H9 (cell line): ENCODE measurements around the gene NCAPH2. TPM values are rescaled to one million over a fixed set of nuclear protein-coding genes. Genes with fewer than 3 reads are reported as not detected.

Experiments used
- DNase-seq: peaks from one replicate; pipeline ENCODE4 v3.0.0-alpha.2; 2017
- H2AFZ ChIP-seq: one replicate; pipeline ENCODE4 v1.6.1; 2013; ENCODE audit warnings: mild to moderate bottlenecking, low read length, control low read depth, moderate library complexity
- H2AK5ac ChIP-seq: 2 replicates; pipeline ENCODE4 v1.6.1; 2013; ENCODE audit warnings: low read length, control low read depth, mixed read lengths; ENCODE audit not compliant: insufficient read length
- H2BK120ac ChIP-seq: one replicate; pipeline ENCODE4 v1.6.1; 2013; ENCODE audit warnings: low read depth, mild to moderate bottlenecking, low read length, control low read depth, inconsistent platforms; ENCODE audit not compliant: poor library complexity, severe bottlenecking
- H2BK12ac ChIP-seq: 2 replicates; pipeline ENCODE4 v1.6.1; 2013; ENCODE audit warnings: low read length, control low read depth, mixed read lengths, low read depth; ENCODE audit not compliant: insufficient read length
- H2BK15ac ChIP-seq: 2 replicates; pipeline ENCODE4 v1.6.1; 2013; ENCODE audit warnings: low read depth, low read length, control low read depth
- H2BK20ac ChIP-seq: one replicate; pipeline ENCODE4 v1.6.1; 2013; ENCODE audit warnings: low read depth, mild to moderate bottlenecking, low read length, control low read depth, inconsistent platforms; ENCODE audit not compliant: poor library complexity, severe bottlenecking
- H2BK5ac ChIP-seq: 2 replicates; pipeline ENCODE4 v1.6.1; 2013; ENCODE audit warnings: low read length, control low read depth, mixed read lengths; ENCODE audit not compliant: insufficient read length
- H3K14ac ChIP-seq: 2 replicates; pipeline ENCODE4 v1.6.1; 2013; ENCODE audit warnings: low read length, control low read depth; ENCODE audit not compliant: insufficient read depth
- H3K18ac ChIP-seq: 2 replicates; pipeline ENCODE4 v1.6.1; 2013; ENCODE audit warnings: low read depth, mild to moderate bottlenecking, mixed read lengths, low read length, control low read depth; ENCODE audit not compliant: insufficient read length
- H3K23ac ChIP-seq: 2 replicates; pipeline ENCODE4 v1.6.1; 2013; ENCODE audit warnings: low read length, control low read depth, mixed read lengths, low read depth; ENCODE audit not compliant: insufficient read length
- H3K23me2 ChIP-seq: 2 replicates; pipeline ENCODE4 v1.6.1; 2013; ENCODE audit warnings: low read depth, mild to moderate bottlenecking, mixed read lengths, low read length, control low read depth; ENCODE audit not compliant: insufficient read length, poor library complexity, severe bottlenecking
- H3K27ac ChIP-seq: 2 replicates; pipeline ENCODE4 v1.5.1; 2013; ENCODE audit warnings: low read length, control low read depth, mixed read lengths, low read depth; ENCODE audit not compliant: insufficient read length
- H3K27me3 ChIP-seq: 2 replicates; pipeline ENCODE4 v1.6.1; 2013; ENCODE audit warnings: low read length, control low read depth, inconsistent platforms; ENCODE audit not compliant: insufficient read depth
- H3K4ac ChIP-seq: 2 replicates; pipeline ENCODE4 v1.6.1; 2013; ENCODE audit warnings: low read depth, mild to moderate bottlenecking, control low read depth, inconsistent platforms, low read length, moderate library complexity
- H3K4me1 ChIP-seq: 2 replicates; pipeline ENCODE4 v1.6.1; 2013; ENCODE audit warnings: low read length, control low read depth, inconsistent platforms; ENCODE audit not compliant: insufficient read depth
- H3K4me2 ChIP-seq: 2 replicates; pipeline ENCODE4 v1.6.1; 2013; ENCODE audit warnings: low read length, control low read depth, mixed read lengths; ENCODE audit not compliant: insufficient read length, insufficient read depth
- H3K56ac ChIP-seq: 2 replicates; pipeline ENCODE4 v1.6.1; 2013; ENCODE audit warnings: low read depth, mild to moderate bottlenecking, mixed read lengths, low read length, control low read depth; ENCODE audit not compliant: insufficient read length
- H3K79me1 ChIP-seq: 2 replicates; pipeline ENCODE4 v1.6.1; 2013; ENCODE audit warnings: low read depth, mild to moderate bottlenecking, moderate library complexity, low read length, control low read depth, inconsistent platforms; ENCODE audit not compliant: insufficient read depth, poor library complexity, severe bottlenecking
- H3K79me2 ChIP-seq: 2 replicates; pipeline ENCODE4 v1.6.1; 2013; ENCODE audit warnings: low read length, control low read depth, inconsistent platforms; ENCODE audit not compliant: insufficient read depth
- H3K9ac ChIP-seq: 2 replicates; pipeline ENCODE4 v1.6.1; 2013; ENCODE audit warnings: low read length, control low read depth, mixed read lengths; ENCODE audit not compliant: insufficient read length; ENCODE audit errors: extremely low read depth
- H3K9me3 ChIP-seq: one replicate; pipeline ENCODE4 v1.6.1; 2013; ENCODE audit warnings: low read depth, low read length, inconsistent platforms; ENCODE audit not compliant: control insufficient read depth
- H3T11ph ChIP-seq: one replicate; pipeline ENCODE4 v1.6.1; 2013; ENCODE audit warnings: mild to moderate bottlenecking, low read length, control low read depth, inconsistent platforms
- H4K20me1 ChIP-seq: one replicate; pipeline ENCODE4 v1.6.1; 2013; ENCODE audit not compliant: control insufficient read depth, insufficient read length, insufficient read depth
- H4K5ac ChIP-seq: 2 replicates; pipeline ENCODE4 v1.6.1; 2013; ENCODE audit warnings: low read depth, mild to moderate bottlenecking, mixed read lengths, low read length, control low read depth; ENCODE audit not compliant: insufficient read length
- H4K8ac ChIP-seq: replicated peaks from 2 replicates; pipeline ENCODE4 v1.6.1; 2013; ENCODE audit warnings: low read length, control low read depth, mixed read lengths, low read depth; ENCODE audit not compliant: insufficient read length
- H4K91ac ChIP-seq: 2 replicates; pipeline ENCODE4 v1.6.1; 2013; ENCODE audit warnings: low read depth, mild to moderate bottlenecking, moderate library complexity, mixed read lengths, low read length, control low read depth; ENCODE audit not compliant: insufficient read length
- H3K27ac Mint-ChIP-seq, 3 experiments: 2 replicates in 2 of 3; 3 replicates in 1 of 3; pipeline ENCODE4 v1.8.0; 2020 to 2021; ENCODE audit warnings: mixed read lengths in 3 of 3, mild to moderate bottlenecking in 1 of 3, moderate library complexity in 1 of 3
- H3K27me3 Mint-ChIP-seq: 2 replicates; pipeline ENCODE4 v1.8.0; 2021; ENCODE audit warnings: low read depth, mild to moderate bottlenecking, moderate library complexity, mixed read lengths
- H3K36me3 Mint-ChIP-seq, 3 experiments: 2 replicates in 2 of 3; 3 replicates in 1 of 3; pipeline ENCODE4 v1.8.0; 2020 to 2021; ENCODE audit warnings: low read depth in 3 of 3, mixed read lengths in 3 of 3; ENCODE audit not compliant: insufficient read depth in 1 of 3
- H3K4me1 Mint-ChIP-seq, 2 experiments: 2 replicates each; pipeline ENCODE4 v1.8.0; 2020; ENCODE audit warnings: mixed read lengths in 2 of 2
- H3K4me3 Mint-ChIP-seq, 2 experiments: 2 replicates in 1 of 2; 3 replicates in 1 of 2; pipeline ENCODE4 v1.8.0; 2020 to 2021; ENCODE audit warnings: mild to moderate bottlenecking in 2 of 2, mixed read lengths in 2 of 2, moderate library complexity in 1 of 2
- H3K9me3 Mint-ChIP-seq, 2 experiments: 2 replicates in 1 of 2; 3 replicates in 1 of 2; pipeline ENCODE4 v1.8.0; 2020; ENCODE audit warnings: mild to moderate bottlenecking in 2 of 2, mixed read lengths in 2 of 2, moderate library complexity in 1 of 2
- CTCF ChIP-seq: fragments of 200-600 bp; sonication (generic); conservative IDR thresholded peaks from 3 replicates; pipeline ENCODE4 v1.8.0; 2021; ENCODE audit warnings: antibody characterized with exemption, mild to moderate bottlenecking
- WGBS: extraction: QIAGEN DNeasy Blood & Tissue Kit; methylation state at CpG from one replicate; pipeline ENCODE4 v1.1.7; 2013; ENCODE audit warnings: missing lambda C conversion rate, low lambda C conversion rate, mixed read lengths; ENCODE audit not compliant: insufficient read length; ENCODE audit errors: extremely low coverage; 5-methylcytosine and 5-hydroxymethylcytosine counted together
- total RNA-seq: library from RNA; stranded (reverse); gene quantifications from 2 replicates; pipeline ENCODE4 v1.2.1, GENCODE V29; 2021

Gene NCAPH2
- total RNA-seq, 1 experiment from 2014 or later: 76.2 TPM

- Mint-ChIP-seq H3K4me1 (peaks cover 15 to 20% of the 10 kb centered on the region in 2 experiments), H3K27me3 (peaks cover 78% of the 10 kb centered on the region), H3K36me3 (no peaks in the 10 kb centered on the region; a peak in 1 of 7 replicates), H3K4me3 (peak overlapping the region; percentile 56 to 80; a peak in 3 of 5 replicates), H3K27ac (no peak overlapping the region), H3K9me3 (no peaks in the 10 kb centered on the region; a peak in 1 of 5 replicates)
- no peak overlapping the region for H3K4ac ChIP-seq
- H2AK5ac ChIP-seq: no peak overlapping the region
- H4K5ac ChIP-seq: no peak overlapping the region
- H3K4me1 ChIP-seq: no peaks in the 10 kb centered on the region
- H3K79me2 ChIP-seq: no peaks in the 10 kb centered on the region
- H3T11ph ChIP-seq: no peak overlapping the region
- no CpG with 5 or more reads among the region's 44 CpGs for WGBS
- TF ChIP-seq CTCF: no peak
- H3K23ac ChIP-seq: no peak overlapping the region
- peaks cover 18% of the 10 kb centered on the region for H3K23me2 ChIP-seq
- H4K8ac ChIP-seq: no peak overlapping the region
- H3K56ac ChIP-seq: no peak overlapping the region
- H3K18ac ChIP-seq: no peak overlapping the region
- no peak overlapping the region for H3K27ac ChIP-seq
- no peak overlapping the region for H3K9ac ChIP-seq
- peak overlapping the region; percentile 34 for H3K4me2 ChIP-seq
- H3K27me3 ChIP-seq: peaks cover 37% of the 10 kb centered on the region; the same call in 1 of the 2 replicates
- no peak for DNase-seq
- H4K91ac ChIP-seq: no peak overlapping the region
- H4K20me1 ChIP-seq: no peaks in the 10 kb centered on the region
- H2BK120ac ChIP-seq: no peak overlapping the region
- H3K14ac ChIP-seq: no peak overlapping the region
- no peaks in the 10 kb centered on the region for H3K79me1 ChIP-seq
- H2BK5ac ChIP-seq: no peak overlapping the region
- H2BK15ac ChIP-seq: no peak overlapping the region
- no peak overlapping the region for H2AFZ ChIP-seq
- no peak overlapping the region for H2BK20ac ChIP-seq
- H2BK12ac ChIP-seq: no peak overlapping the region
- H3K9me3 ChIP-seq: no peaks in the 10 kb centered on the region
Measured at GRCh38 chr22:50531546-50531961, 23.5 kb downstream of the NCAPH2 start.
